T-helper 2 cell treated with Interferon-gamma antibody and Interleukin-4, amounts not matched to agents 100 ng/mL and 5 ng/mL, for 36 hours (primary cell): ENCODE data around the gene TBX21. TPM values are rescaled to one million over a fixed set of nuclear protein-coding genes. Genes with fewer than 3 reads are reported as not detected.
"Not testable (repeated sequence)": the region's sequence is repeated elsewhere in the genome, so short reads cannot be mapped to it uniquely, and the experiment has no call there.

Experiments
- intact Hi-C: fragments of 100-400 bp; cut with micrococcal nuclease; formaldehyde crosslinking; loops from one replicate; pipeline ENCODE4 v1.15.1; 2023
- total RNA-seq: library from RNA; stranded (reverse); gene quantifications from 2 replicates; pipeline ENCODE4 v1.2.3, GENCODE V29; 2022

Gene TBX21
- total RNA-seq, 1 donor from 2014 or later = 9.4 TPM

DNA sequence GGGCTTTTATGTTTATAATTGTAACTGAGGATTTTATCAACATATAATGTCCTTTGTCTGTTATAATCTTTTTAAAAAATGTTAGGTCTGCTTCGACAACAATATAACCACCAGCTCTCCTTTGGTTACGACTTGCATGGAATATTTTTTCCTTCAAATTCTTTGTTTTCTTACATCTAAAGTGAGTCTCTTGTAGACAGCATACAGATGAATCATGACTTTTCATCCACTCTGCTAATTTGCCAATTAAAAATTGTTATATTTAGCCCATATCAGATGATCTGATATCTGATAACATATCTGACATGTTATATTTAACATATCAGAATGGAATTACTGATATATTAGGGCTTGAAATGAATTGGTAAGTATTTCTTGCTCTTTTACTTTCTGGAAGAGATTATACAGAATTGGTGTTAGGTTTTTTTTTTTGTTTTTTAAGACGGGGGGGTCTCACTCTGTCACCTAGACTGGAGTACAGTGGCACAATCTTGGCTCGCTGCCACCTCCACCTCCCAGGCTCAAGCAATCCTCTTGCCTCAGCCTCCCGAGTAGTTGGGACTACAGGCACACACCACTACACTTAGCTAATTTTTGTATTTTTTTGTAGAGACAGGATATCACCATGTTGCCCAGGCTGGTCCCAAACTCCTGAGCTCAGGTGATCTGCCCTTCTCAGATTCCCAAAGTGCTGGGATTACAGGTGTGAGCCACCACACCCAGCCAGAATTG, 27.5 kb downstream of the TBX21 start:
- intact Hi-C loops = no loop called here

DNA sequence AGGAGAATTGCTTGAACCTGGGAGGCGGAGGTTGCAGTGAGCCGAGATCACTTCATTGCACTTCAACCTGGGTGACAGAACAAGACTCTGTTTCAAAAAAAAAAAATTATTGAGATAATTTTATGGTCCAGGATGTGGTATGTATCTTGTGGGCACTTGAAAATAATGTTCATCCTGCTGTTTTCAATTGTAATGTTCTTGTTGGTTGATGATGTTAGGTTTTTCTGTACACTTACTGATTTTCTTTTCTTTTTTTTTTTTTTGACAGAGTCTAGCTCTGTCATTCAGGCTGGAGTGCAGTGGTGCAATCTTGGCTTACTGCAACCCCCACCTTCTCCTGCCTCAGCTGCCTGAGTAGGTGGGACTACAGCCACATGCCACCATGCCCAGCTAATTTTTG, 29.7 kb downstream of the TBX21 start:
- intact Hi-C loops = no loop called here

DNA sequence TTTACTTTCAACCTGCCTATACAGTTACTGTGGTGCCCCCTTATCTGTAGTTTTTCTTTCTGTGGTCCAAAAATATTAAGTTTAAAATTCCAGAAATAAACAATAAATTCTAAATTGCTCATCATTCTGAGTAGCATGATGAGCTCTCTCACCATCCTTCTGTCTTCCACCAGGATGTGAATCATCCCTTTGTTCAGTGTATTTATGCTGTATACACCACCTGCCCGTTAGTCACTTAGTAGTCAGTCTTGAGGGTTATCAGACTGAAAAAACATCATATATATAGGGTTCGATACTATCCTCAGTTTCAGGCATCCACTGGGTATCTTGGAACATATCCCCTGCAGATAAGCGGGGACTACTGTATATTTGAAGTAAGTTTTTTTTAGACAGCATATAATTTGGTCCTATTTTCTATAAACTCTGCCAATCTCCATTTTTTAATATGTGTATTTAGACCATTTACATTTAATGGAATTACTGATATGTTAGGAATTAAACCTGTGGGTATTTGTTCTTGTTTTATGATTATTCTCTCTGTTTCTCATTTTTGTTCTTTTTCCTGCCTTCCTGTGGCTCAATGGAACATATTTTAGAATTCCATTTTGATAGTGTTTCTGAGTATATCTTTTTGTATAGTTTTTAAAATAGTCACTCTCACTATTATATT, 31.0 kb downstream of the TBX21 start:
- intact Hi-C loops = no loop called here

DNA sequence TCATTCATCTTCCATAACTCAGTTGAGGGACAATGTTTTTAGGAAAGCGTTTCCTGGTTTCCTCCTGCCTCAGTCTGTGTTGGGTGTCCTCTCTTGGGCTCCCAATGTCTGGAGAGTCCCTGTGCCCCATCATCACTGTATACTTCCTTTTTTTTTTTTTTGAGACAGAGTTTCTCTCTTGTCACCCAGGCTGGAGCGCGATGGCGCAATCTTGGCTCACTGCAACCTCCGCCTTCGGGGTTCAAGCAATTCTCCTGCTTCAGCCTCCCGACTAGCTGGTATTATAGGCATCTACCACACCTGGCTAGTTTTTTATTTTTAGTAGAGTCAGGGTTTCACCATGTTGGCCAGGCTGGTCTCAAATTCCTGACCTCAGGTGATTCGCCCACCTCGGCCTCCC, 40.6 kb downstream of the TBX21 start:
- intact Hi-C loops = not testable (repeated sequence)

DNA sequence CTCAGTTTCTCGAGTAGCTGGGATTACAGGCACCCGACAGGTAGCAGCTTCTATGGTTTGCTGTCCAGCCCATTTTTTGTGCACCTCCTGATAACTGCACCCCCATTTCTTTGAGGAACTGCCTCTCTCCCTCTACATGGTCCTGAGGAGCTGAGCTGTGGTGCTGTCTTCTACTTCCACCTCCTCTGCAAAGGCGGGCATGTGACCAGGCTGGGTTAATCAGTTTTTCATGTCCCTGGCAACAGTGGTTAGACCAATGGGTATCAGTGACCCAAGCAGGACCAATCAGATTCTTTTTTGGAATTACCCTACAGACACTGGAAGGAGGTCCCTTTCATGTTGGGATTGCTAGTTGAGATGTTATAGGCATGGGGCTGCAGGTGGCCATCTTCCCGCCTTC, 41.3 kb downstream of the TBX21 start:
- intact Hi-C loops = no loop called here

DNA sequence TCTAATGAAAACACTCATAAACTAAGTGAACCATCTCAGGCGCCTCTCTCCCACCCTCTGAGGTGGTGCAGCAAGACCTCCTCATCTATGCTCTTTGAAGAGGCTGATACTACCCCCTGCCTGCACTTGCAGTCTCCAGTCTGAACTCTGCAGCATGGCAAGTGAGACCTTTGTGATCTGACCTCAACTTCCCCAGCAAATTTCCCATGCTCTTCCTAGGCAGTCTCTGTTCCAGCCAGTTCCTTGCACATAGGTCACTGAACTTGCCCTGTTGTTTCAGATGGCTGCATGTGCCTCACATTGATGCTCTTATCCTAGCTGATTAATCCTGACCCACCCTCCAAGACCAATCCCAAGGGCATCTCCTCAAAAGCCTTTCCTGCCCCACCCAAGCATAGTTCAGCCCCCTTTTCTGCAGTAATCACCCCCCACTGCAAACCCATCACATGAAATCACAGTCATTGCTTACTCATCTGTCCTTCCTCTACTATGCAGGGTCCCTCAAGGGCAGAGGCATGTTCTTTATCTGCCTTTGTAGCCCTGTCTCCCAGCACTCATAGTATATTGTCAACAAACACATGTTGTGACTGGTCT, 42.0 kb downstream of the TBX21 start:
- intact Hi-C loops = no loop called here

DNA sequence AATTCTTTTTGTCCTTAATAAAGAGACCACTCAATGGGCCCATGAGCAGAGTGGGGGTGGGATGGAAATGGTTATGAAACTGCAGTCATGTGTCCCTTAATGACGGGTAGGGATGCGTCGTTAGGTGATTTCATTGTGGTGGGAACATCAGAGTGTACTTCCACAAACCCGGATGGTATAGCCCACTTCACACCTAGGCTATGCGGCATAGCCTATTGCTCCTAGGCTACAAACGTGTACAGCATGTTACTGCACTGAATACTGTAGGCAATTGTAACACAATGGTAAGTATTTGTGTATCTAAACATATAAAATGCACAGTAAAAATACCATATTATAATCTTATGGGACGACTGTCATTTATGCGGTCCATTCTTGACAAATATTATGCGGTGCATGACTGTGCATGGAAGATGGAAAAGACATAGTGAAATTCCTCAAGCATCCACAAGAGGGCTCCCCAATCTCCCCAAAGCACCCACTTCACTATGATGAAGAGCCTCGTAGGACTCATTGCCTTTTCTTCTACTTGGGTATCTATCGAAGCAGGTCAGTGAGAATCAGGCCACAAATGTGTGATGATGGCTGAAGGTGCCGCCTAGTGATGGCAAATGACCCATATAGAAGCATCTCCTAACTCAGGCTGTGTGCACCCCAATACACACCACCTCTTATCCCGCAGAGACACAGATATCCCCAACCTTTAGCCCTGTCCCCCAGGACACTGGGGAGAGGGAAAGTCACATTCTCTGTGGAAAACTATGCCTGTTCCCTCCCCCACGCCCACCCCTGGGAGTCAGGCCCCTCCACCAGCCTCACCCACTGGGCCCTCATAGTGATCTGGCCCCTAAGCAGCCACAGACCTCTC, 43.5 kb downstream of the TBX21 start:
- intact Hi-C loops = loop anchor here (2.0 kb wide), 1 partner anchor 114 kb away; no protein-coding TSS in a partner anchor

DNA sequence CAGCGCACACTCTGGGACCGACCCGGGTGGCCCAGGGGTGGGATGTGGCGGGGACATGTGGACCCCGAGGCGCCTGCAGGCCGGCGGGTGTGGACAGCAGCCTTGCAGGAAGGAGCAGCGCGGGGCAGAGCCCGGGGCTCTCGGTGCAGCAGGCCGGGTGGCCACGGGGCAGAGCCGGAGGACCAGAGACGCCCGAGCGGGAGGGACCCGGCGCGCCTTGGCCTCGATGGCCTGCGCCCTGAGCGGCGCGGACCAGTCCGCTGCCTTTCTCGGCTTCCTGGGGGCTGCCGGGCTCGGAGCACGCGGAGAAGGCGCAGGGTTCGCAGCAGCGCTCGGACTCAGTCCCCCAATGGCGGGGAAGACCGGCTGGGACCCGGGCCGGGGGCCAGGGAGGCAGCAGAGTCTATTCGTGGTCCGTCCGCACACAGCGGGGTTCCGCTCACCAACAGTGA, 45.2 kb downstream of the TBX21 start:
- intact Hi-C loops = no loop called here

DNA sequence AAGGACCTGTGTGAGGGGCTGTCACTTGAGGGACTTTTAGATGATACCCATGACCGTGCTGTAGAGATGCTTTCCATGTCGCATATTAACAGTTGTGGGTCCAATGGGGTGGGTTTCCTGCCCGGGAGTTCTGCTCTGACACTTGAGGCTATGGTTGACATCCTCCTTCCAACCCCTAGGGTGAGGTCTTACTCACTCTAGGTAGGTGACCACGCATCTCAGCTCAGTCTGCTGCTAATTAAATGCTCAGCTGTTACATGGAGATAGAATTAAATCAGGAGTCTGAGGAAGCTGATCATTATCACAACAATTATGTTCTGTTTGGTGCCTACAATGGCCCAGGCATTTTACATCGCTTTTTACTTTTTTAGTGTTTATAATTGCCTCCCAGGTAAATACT, 48.4 kb downstream of the TBX21 start:
- intact Hi-C loops = no loop called here

DNA sequence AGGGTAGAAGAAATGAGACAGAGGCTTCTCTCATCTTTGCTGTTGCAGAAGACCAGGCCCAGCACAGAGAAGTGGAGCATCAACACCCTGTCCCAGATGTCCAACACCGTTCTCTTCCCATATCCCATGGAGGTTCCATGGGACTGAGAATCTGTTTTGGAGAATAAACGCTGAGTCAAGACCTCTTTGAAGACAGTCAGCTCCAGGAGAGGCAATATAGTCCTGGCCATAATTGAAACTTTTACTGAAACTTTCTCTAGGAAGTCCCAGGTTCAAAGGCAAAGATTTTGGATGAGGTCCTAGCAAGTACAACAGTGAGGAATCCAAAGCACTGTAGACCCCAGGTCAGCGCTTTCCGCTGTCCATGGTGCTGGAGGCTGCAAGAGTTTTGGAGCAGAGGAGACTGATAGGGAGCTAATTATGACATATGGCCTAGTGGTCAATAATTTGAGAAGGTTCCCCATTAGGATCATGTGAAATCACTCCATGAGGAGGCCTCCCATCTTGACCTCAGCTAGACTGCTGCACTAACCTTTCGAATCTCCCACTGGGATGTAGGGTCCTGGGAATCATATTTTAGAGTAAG, 52.6 kb downstream of the TBX21 start:
- intact Hi-C loops = no loop called here

DNA sequence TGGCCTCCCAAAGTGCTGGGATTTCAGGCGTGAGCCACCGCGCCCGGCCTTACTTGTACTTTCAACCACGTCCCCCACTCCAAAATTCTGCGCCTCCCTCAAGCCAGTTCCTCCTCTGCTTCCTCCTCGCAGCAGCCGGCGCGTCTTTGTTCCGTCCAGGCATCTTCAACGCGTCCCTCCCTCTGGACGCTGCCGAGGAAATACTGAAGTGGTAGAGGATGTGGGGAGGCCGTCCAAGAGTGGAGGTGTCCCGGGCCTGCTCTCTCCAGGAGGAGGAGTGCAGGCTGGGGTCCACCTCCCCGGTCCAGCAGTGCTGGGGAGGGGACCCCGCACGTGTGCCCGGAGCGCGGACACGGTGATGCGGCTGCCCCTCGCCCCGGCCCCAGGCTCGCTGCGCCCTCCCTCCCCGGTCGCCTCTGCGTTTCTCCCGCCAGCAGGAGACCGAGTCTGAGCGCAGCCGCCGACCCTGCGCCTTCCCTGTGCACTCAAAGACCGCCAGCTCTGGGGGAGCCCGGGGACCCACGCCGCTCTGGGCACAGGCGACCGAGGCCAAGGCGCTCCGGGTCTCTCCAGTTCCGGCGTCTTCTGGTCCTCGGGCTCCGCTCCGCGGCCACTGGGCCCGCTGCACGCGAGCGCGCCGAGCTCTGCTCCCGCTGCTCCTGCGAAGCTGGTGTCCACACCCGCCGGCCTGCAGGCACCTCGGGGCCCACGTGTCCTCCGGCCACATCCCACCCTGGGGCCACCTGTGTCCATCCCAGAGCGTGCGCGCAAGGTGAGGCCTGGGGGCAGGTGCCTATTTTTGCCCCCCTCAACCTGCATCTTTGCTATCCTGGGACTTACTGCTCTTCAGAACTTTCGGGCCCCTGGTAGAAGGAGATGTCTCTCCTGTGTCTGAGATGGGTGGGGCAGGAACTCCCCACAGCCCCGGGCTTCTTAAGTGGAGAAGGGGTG, 56.9 kb downstream of the TBX21 start:
- intact Hi-C loops = no loop called here

DNA sequence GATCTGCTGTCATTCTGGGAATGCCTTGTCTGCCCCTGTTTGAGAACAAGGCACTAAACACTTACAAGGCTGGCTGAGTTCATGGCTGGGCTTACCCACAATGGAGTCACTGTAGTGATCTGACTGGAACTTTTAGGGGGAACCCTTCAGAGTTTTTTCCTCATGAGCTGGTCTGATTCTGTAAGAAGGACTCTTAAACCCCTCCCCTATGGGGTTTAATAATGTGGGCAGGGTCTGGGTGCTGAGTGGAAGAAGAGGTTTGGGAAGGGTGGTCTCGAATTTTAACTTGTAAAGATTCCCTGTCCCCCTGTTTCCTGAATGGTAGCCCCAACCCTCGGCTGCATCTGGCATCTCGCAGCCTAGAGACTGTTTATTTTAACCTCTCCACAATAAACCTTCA, 58.0 kb downstream of the TBX21 start:
- intact Hi-C loops = no loop called here

DNA sequence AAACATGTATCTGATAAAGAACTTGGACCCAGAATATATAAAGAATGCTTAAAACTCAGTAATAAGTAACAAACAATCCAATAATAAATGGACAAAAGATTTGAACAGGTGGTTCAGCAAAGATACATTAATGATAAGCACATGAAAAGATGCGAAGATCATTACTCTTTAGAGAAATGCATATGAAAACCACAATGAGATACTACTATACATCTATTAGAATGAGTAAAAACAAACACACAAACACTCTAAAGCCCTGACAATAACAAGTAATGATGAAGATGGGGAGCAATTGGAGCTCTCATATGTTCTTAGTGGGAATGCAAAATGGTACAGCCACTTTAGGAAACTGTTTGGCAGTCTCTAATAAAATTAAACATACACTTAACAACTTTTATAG, 59.4 kb downstream of the TBX21 start:
- intact Hi-C loops = no loop called here

DNA sequence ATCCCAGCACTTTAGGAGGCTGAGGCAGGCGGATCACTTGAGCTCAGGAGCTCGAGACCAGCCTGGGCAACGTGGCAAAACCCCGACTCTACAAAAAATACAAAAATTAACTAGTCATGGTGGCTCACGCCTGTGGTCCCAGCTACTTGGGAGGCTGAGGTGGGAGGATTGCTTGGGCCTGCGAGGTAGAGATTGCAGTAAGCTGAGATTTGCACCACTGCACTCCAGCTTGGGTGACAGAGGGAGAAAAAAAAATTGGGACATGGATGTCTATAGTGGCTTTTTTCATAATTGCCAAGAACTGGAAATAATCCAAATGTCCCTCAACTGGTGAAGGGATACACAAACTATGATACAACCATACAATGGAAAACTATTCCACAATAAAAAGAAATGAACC, 59.9 kb downstream of the TBX21 start:
- intact Hi-C loops = no loop called here

Other genes starting within 250 kb of the TBX21 start
- 88.5 and 95.5 TPM in 2 replicates for gene NPEPPS, start 202.1 kb upstream of the TBX21 start, total RNA-seq
- 542 and 543 TPM in 2 replicates for gene KPNB1, start 83.3 kb upstream of the TBX21 start, total RNA-seq
- 1.2 and 1.7 TPM in 2 replicates for gene TBKBP1, start 39.1 kb upstream of the TBX21 start, total RNA-seq
- gene OSBPL7, start 88.6 kb downstream of the TBX21 start, total RNA-seq = 33.0 and 34.3 TPM in 2 replicates
- gene MRPL10, start 98.3 kb downstream of the TBX21 start, total RNA-seq = 36.6 and 37.4 TPM in 2 replicates
- 0.30 and 0.80 TPM in 2 replicates for gene LRRC46, start 98.4 kb downstream of the TBX21 start, total RNA-seq
- 21.8 and 24.9 TPM in 2 replicates for gene SCRN2, start 108.0 kb downstream of the TBX21 start, total RNA-seq
- gene SP6, start 117.9 kb downstream of the TBX21 start, total RNA-seq = not detected in 2 replicates
- 30.8 and 32.8 TPM in 2 replicates for gene SP2, start 163.0 kb downstream of the TBX21 start, total RNA-seq
- 37.9 and 39.4 TPM in 2 replicates for gene PNPO, start 208.3 kb downstream of the TBX21 start, total RNA-seq
- gene PRR15L, start 224.6 kb downstream of the TBX21 start, total RNA-seq = not detected in 2 replicates
- 210 and 214 TPM in 2 replicates for gene CDK5RAP3, start 237.9 kb downstream of the TBX21 start, total RNA-seq